ENCODE measurements around the gene GGT6.
"Not testable (repeated sequence)": the region's sequence is repeated elsewhere in the genome, so short reads cannot be mapped to it uniquely, and the experiment has no call there.

GGT6 gene

DNA sequence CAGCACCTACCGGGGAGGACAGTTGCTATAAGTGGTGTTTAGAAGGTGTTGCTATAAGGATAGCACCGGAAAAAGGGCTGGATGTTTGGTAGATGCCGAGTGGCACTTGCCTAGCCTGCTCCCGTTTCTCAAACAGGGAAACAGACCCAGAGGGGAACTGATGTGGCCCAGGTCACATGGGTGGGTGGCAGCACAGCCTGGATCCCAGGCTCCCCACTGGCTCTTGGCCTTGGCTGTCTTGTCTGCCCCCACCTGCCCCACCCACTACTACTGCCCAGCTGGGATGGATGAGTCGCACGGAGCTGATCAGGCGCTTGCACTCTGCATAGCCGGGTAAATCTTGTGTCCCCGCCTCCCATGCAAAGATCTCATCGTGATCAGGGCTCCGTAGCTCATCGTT is 31.2 kb upstream of the GGT6 start:
- DNase-seq, result peak; percentile 82 to 92

DNA sequence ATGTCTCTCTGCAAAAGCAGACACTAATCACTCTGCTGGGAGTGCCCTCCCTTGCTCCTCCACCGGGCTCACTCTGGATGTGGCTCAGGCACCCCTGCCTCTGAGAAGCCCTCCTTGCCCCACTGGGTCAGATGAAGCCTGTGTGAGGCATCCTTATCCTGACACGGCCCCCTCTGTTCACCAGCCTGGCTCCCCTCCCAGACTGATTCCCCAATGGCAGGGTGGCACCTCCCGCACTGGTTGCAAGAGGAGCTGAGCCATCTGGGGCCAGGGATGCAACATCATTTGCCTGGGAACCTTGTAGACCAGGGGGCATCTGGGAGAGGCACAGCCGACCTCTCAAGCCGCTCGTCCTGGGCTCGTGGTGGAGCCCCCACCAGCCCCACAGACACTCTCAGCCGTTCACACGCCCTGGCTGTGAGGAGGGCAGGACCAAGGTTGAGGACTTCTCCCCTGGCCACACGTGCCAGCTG is 30.6 kb upstream of the GGT6 start:
- DNase-seq, result no peak

DNA sequence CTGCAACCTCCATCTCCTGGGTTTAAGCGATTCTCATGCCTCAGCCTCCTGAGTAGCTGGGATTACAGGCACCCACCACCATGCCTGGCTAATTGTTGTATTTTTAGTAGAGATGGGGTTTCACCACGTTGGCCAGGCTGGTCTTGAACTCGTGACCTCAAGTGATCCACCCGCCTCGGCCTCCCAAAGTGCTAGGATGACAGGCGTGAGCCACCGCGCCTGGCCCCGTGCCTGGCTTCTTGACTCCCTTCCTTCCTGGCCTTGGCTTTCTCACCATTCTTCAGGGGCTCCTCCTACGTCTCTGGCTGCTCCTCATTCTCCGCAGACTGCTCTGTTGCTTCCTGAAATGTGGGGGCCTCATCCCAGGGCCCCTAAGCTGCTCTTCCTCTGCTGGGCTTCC is 29.7 kb upstream of the GGT6 start:
- DNase-seq, result not testable (repeated sequence)

DNA sequence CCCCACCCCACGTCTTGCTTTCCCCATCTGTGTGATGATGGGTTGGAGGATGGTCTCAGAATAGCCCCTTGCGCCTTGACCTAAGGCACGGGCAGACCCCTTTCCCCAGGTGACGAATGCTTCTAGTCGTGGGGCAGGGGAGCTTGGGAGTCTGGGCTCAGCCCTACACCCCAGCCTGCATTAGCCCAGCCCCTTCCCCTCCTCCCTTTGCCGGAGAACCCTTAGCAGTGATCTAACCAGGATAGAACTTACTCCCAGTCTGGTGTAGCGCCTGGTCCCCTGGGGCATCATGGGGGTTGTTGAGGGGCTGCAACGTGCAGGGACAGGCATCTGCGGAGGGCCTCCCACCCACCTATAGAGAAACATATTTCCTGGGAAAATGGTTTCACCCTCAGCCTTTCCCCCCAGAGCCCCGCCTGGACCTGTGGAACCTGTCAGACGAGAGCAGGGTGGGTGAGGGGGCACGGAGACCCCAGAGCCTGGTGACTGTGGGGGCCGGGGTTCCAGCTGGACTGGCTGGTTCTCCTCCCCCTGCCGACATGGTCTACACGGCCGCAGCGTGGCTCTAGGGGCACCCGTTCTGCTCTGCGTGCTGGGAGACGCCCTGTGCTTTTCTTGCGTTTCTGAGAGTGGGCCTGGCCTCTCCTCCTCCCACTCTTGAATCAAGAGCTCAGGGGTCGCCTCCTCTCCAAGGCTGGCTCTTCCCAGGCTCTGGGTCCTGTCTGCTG is 28.7 kb upstream of the GGT6 start:
- DNase-seq, result no peak

DNA sequence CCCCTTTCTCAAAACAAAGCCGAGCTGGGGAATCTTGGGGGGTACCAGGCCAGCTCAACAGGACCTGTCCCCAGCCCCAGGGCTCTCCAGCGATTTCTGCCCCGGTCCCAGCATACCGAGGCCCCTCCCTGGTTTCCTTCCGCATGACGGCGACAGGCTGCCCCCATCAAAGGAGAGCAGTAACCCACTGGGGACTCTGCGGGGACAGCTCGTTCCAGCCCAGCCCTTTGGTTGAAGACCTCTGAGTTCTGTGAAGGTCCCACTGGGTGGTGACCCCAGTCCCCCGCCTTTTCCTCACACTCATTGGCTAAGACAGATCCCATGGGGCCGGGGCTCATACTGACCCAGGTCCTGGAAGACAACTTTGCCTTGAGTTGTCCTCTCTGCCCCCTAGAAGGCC is 28.0 kb upstream of the GGT6 start:
- no peak for DNase-seq

DNA sequence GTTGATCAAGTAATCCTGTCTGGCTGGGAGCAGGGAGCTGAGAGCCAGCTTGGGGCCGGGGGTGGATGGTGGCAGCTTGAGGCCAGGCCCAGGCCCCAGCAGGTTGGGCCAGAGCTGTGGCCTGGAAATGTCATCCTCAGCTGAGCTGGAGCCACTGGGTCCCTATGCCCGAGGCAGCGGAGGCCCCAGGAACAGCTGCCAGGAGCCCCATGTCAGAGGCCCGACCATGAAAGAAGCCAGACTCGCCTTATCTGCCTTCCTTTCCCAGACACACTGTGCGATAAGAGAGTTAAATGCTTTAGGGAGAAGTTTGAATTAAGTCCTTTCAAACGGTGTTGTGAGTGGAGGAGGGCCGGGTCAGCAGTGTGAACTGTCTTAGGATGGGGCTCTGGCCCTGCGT is 27.4 kb upstream of the GGT6 start:
- DNase-seq, result no peak

DNA sequence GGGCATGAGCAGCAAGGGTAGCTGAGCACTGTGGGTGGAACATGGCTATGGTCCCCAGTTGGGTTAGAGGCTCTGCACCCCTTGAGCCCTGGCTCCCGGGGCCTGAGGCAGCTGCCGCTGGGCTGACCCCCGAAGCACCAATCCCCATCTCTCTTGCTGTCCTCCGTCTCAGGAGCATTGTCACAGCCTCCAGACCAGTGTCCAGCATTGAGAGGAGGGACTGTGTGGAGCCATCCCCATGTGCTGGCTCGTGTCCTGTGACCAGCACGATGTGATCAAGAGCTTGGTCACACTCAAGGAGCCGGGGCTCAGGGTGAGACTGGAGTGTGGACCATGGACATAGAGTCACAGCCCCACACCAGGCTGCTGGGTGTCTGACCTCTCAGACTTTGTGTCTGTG is 26.8 kb upstream of the GGT6 start:
- DNase-seq, result no peak

DNA sequence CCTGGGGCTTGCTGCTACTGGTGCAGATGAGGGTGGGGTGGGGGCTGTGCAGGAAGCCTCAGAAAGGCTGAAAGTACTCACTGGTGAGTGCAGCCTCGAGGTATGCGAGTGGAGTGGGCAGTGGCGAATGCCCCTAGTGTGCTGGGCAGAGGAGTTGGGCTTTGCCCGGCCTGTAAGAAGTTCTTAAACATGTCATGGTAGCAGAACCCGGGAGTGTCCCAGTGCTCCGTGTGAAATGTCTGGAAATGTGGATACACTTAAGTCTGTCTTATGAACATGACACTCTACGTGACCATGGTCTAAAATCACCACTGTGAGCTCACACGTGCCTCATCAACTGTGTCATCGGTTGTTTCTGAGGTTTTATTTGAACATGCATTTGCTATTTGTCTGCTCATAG is 25.7 kb upstream of the GGT6 start:
- no peak for DNase-seq

DNA sequence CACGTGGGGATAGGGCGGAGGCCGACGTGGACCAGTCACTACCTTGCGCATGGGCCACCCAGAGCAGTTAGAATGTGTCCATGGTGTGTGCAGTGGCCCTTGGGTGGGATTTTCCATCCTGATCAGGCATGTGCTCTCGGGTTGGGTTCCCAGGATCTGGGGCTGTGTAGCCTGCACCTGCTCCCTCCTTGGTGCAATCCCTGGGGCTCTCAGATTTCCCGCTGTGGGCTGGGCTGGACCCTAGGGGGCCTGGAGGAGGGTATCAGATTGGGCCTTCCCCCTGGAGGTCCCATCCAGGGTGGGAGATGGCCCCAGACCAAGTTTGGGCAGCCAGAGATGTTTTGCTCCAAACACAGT is 25.2 kb upstream of the GGT6 start:
- DNase-seq, result no peak

DNA sequence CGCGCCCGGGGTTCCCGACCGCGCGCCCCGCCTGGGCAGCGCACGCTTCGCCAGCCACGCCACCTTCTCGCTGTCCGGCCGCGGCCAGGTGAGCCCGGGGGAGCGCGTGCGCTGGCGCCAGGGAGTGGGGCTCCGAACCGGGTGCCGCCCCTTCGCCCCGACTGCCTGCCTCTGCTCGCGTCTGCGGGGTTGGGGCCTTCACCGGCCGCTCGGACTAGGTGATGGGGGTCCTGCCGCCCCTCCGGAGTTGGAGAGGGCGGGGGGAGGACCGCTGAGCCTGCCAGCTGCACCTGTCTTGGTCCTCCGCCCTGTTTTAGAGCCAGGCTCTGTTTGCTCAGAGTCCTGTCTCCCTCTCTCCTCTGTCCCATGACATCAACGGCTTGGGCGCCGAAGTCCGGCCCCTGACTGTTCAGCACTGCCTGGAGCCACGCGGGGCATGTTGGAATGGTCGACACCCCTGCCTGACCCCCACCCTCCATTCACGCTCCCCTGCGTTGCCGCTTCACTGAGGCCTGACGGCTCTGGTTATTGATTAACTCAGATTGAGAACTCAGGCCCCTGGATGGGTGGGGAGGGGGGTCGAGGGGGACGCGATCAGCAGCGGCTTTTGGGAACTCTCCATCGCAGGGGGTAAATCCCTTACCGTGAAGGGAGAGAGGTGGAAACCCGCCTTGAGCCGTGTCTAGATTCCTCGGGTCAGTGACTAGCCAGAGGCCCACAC is 24.7 kb upstream of the GGT6 start:
- no peak for DNase-seq

DNA sequence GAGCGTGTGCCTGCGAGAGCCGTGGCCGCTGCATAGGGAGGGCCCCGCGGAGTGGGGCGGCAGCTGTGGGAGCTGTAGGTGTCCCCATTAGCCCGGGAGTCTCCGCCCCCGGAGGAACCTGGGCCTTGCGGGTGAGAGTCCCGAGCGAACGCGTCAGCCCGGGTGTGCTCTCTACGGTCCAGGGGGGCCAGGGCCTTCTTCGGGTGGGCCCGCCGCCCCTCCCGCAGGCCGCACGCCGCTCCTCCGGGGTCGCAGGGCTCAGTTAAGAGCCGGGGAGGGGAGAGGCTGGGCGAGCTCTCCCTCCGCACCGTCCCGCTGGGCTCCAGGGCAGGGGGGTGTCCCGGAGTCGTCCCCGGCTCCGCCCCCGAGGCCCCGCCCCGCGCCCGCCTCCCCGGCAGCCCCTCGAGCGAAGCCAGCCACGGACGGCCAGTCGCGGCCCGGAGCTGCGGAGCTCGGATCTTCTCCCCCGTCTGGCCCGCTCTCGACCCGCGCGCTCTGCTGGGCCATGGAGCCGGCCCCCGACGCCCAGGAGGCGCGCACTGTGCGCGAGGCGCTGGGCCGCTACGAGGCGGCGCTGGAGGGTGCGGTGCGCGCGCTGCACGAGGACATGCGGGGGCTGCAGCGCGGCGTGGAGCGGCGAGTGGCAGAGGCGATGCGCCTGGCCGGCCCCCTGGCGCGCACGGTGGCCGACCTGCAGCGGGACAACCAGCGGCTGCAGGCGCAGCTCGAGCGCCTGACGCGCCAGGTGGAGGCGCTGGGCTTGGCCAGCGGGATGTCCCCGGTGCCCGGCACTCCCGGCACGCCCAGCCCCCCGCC is 23.9 kb upstream of the GGT6 start, which contains the start of gene SMTNL2:
SMTNL2 (plus strand) TSS at position 429 of the 816 bp plus-strand sequence; CDS start at position 506, 77 bp downstream.
- DNase-seq, result no peak

DNA sequence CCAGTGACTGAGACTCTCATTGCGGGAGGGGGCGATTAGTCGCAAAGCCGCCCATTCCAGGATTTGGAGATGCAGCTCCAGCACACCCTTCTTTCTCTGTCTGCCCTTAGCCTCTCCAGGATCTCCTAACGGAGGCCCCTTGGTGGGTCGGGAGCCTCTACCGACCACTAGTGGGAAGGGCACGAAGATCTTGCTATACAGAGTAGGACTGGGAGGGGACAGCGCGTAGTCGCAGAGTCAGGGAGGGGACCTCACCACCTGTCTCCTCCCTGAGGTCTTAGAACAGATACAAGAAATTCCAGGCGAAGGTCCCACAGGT is 23.4 kb upstream of the GGT6 start:
- DNase-seq, result no peak

DNA sequence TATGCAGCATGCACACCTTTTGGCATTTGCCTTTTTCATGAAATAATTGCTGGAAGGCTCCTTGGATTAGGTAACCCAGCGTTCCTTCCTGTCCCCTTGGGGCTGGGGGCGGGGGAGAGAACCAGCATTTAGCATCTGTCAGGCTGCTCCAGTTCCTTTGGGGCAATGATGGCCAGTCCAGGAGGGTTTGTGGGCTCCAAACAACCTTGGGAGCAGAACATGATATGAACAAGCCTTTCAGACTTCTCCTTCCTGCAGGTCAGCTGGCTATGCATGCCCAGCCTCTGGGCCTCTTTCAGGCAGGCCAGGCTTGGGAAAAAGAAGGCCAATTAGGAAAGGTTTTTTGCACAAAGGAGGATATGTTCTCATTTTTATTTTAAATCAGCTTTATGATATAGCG is 22.8 kb upstream of the GGT6 start:
- DNase-seq, result no peak

DNA sequence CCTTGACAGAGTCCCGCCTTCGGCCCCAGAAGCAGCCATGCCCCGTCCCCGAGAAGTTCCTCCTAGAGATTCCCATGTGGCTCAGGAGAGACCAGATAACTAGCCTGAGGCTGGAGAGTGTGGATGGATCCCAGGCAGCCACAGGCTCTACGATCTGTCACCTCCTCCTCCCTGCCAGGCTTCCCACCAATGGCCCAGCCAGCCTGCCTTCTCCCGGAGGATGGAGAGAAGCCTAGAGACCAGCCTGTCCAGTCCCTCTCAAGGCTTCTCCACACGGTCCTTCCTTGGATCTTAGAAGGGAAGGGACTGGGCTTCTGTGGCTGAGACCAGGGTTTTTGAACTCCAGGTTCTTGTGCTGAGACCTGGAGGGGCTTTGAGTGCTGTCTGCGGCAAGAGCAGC is 22.3 kb upstream of the GGT6 start:
- no peak for DNase-seq

DNA sequence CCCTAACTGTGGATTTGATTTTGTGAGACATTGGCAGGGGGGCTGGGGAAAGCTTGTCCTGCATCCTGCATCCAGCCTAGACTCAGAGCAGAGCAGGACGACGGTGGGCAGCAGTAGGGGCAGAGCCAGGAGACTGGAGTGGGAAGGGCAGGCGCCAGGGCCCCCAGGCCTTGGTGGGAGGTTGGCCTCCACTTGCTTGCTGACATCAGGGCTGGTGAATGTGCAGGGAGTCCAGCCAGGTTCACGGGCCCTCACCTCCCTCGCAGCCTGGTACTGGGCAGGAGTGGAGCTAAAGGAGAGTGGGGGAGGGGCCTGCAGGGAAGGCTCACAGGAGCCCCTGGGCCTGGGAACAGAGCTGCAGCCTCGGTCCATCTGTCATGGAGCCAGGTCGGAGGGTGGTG is 21.7 kb upstream of the GGT6 start:
- no peak for DNase-seq

DNA sequence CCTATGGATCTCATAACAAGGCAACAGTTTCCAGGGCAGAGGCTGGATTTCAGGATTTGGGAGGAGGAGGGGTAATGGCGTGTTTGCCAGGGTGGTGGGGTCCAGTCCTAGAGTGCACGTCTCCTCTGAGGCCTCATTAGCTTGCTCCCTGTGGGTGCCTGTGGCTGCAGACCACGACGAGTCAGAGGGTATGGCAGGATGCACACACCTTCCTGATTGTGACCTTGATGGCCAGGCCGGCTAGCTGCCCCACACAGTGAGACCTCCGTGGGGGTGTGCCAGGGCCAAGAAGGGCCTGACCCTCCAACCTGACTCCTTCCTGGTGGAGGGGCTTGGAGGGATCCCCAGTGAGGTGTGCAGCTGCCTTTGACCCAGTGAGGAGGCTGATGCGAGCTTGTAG is 19.9 kb upstream of the GGT6 start:
- no peak for DNase-seq

DNA sequence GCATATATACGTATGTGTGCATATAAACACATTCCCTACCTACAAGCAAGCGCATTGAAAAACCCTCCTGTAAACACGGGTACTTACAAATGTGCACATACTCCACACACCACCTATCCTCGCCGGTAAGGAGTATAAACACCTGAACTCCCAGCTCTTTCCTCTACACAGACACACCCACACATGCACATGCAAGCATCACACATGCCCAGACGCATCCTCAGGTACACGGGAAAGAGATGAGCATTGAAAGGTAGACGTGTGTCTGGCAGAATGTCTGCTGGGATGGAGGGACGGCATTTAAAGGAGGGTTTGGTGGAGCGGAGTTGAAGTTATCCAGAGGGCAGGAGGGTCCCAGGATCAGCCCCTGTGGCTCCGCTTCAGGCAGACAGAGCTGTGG is 19.3 kb upstream of the GGT6 start:
- DNase-seq, result no peak

DNA sequence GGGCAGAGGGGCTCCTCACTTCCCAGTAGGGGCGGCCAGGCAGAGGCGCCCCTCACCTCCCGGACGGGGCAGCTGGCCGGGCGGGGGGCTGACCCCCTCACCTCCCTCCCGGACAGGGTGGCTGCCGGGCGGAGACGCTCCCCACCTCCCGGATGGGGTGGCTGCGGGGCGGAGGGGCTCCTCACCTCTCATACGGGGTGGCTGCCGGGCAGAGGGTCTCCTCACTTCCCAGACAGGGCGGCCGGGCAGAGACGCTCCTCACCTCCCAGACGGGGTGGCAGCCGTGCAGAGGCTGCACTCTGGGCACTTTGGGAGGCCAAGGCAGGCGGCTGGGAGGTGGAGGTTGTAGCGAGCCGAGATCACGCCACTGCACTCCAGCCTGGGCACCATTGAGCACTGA is 18.0 kb upstream of the GGT6 start:
- not testable (repeated sequence) for DNase-seq

DNA sequence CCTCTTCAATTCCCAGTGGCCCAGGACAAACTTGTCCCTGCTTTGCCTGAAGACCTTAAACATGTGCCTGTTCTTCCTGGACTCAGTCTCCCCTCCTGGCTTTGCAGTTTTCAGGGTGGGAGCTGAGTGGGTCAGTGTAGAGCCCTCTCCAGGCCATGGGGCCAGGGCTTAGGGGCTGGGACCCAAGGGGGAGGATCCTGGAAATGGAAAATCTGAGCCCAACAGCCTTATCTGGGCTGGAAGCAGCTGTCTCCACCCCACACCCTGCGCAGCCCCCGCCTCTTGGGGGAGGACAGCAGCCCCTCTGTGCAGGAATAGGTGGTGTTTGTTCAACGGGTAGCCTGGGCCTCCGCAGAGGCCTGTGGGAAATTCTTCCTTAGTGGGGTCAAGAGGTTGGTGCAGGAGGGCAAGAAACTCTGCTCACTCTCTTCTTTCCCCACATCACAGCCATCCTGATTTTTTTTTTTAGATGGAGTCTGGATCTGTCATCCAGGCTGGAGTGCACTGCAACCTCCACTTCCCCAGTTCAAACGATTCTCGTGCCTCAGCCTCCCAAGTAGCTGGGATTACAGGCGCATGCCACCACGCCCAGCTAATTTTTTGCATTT is 17.1 kb upstream of the GGT6 start:
- no peak for DNase-seq

DNA sequence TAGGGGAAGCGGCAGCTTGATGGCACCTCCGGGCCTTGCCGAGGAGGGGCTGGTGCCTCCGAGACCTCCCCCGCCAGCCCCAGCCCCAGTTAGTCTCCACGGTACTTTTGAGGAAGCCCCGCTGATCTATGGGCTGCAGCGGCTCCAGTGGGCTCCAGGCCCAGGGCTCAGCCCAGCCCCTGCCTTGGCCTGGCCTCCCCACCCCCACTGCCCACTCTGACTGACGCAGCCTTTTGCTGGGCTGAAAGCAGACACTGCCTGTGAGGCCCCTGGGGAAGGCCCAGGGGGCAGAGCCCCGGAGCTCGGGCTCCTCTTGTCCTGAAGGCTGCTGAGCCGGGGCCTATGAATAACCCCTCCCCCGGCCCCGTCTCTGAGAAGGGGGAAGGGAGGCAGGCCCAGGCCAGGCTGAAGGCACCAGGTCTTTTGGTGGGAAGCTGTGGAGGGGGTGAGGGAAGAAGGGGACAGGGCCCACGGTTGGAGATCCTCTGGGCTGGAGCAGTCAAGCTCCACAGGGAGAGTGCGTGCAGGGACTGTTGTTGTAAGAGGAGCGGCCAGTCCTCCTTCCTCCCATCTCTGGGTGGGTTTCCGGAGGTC is 16.4 kb upstream of the GGT6 start:
- no peak for DNase-seq

DNA sequence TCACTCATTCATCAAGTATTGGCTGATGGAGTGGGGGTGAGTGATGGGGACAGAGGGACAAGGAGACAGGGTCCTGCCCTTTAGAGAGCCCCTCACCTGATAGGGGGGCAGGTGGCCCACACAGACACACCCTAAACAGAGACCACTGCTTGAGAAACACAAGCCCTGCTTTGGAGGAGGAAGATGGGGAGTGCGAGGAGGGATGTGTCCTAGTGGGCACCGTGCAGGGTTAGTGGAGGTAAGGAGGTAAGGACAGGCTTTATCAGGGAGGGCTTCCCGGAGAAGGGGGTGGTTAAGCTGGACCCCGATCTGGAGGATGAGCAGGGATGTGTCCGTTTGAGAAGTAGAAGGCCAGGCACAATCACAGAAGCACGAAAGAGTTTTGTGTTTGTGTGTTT is 15.8 kb upstream of the GGT6 start:
- DNase-seq, result no peak

DNA sequence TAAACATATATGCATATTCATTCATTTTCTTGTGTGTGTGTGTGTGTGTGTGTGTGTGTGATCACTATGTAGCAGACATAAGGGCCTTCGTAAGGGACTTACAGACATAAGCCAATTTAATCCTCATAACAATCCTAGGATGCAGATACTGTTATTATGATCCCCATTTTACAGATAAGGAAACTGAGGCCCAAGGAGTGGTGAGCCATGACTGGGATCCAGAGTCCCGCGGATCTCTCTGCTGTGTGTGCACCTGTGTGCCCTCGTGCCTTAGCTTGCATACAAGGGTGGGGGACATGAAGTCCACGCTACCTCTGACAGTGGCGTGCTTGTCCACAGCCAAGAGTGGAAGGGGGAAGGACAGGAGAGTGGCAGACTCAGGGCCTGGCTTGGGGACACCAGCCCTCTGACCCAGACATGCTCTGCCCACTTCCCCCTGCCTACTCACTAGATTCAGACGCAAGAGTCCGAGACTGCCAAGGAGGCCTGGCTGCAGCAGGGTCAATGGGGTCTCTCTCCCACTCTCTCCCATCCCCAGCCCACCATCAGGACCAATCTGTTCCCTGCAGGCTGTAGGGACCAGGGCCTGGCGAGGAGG is 14.2 kb upstream of the GGT6 start:
- DNase-seq, result peak; percentile 8 to 43
